ENCODE measurements around the gene CACNA2D2. TPM values are rescaled to one million over a fixed set of nuclear protein-coding genes. Genes with fewer than 3 reads are reported as not detected.

The CACNA2D2 gene
- total and polyA plus RNA-seq, 4 donors, result 0.10 to 0.19 (median 0.15) TPM

- Histone ChIP-seq H3K36me3 (ENCODE audit: control insufficient read depth in 4 of 4, insufficient read depth in 3 of 4, low read depth in 1 of 4, low read length in 3 of 4) (no peaks in the 10 kb centered on the region), H3K9me3 (ENCODE audit: control insufficient read depth in 4 of 4, low read length in 3 of 4) (no peaks in the 10 kb centered on the region), H3K27me3 (ENCODE audit: control insufficient read depth in 4 of 4, insufficient read depth in 4 of 4, low read length in 3 of 4) (no peaks in the 10 kb centered on the region), H3K4me1 (ENCODE audit: control insufficient read depth in 4 of 4, insufficient read depth in 4 of 4, low read length in 3 of 4) (no peaks in the 10 kb centered on the region), H3K4me3 (ENCODE audit: low read depth in 1 of 3, low read length in 3 of 3) (no peak overlapping the region), H3K27ac (ENCODE audit: low read depth in 1 of 2, low read length in 2 of 2) (no peak overlapping the region), H3K9ac (ENCODE audit: low read depth in 1 of 2, low read length in 2 of 2) (no peak overlapping the region)
- TF ChIP-seq MAX (IDR thresholded peaks at IDR 0.05), result no peak
- WGBS, result 73% methylated on average over 5 of the region's 5 CpGs
- DNase-seq (ENCODE audit: low spot score), result no peak
Observed at GRCh38 chr3:50425911-50426310, 77.5 kb downstream of the CACNA2D2 start.

GRCh38 chr3:50423543-50423942 is 79.9 kb downstream of the CACNA2D2 start:
- H3K27ac ChIP-seq (ENCODE audit: low read depth in 1 of 2, low read length in 2 of 2), result no peak overlapping the region
- H3K36me3 ChIP-seq (ENCODE audit: control insufficient read depth in 4 of 4, insufficient read depth in 3 of 4, low read depth in 1 of 4, low read length in 3 of 4), result no peaks in the 10 kb centered on the region
- TF ChIP-seq MAX (IDR thresholded peaks at IDR 0.05) (no peak), HNF4G (IDR thresholded peaks at IDR 0.05) (no peak), RAD21 (IDR thresholded peaks at IDR 0.05) (no peak)
- TF ChIP-seq, protein P1, sequence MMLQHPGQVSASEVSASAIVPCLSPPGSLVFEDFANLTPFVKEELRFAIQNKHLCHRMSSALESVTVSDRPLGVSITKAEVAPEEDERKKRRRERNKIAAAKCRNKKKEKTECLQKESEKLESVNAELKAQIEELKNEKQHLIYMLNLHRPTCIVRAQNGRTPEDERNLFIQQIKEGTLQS (IDR thresholded peaks at IDR 0.05), result no peak
- no peak overlapping the region for H3K9ac ChIP-seq (ENCODE audit: low read depth in 1 of 2, low read length in 2 of 2)
- WGBS, result 72% methylated on average over 7 of the region's 7 CpGs
- no peaks in the 10 kb centered on the region for H3K4me1 ChIP-seq (ENCODE audit: control insufficient read depth in 4 of 4, insufficient read depth in 4 of 4, low read length in 3 of 4)
- DNase-seq (ENCODE audit: low spot score), result no peak
- no peaks in the 10 kb centered on the region for H3K27me3 ChIP-seq (ENCODE audit: control insufficient read depth in 4 of 4, insufficient read depth in 4 of 4, low read length in 3 of 4)
- H3K9me3 ChIP-seq (ENCODE audit: control insufficient read depth in 4 of 4, low read length in 3 of 4), result no peaks in the 10 kb centered on the region
- H3K4me3 ChIP-seq (ENCODE audit: low read depth in 1 of 3, low read length in 3 of 3), result no peak overlapping the region

DNA sequence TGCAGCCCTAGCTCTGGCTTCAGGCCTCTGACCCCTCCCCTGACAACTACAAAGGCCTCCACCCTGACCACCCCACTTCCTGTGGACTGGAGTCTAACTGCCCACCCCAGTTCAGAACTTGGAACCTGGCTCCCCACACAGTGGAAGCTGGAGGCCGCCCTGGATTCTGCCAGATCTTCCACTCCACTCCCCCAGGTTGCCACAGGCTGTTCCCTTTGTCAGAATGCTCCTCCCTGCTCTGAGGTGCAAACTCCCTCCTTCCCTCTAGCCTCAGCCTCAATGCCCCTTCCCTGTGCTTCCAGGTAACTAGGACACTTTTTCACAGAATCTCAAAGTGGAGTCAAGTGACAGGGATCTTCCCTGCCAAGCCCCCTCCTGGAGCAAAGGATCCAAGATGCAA is 81.3 kb downstream of the CACNA2D2 start:
- WGBS, result 91% methylated on average over 1 of the region's 1 CpG

More for the DNA sequence above, 81.3 kb downstream of the CACNA2D2 start:
- TF ChIP-seq HNF4A (conservative IDR thresholded peaks at IDR 0.05) (no peak), SP1 (IDR thresholded peaks at IDR 0.05) (no peak), RXRA (IDR thresholded peaks at IDR 0.05) (no peak), YY1 (IDR thresholded peaks at IDR 0.05) (no peak), EGR1 (IDR thresholded peaks at IDR 0.05; ENCODE audit: low read depth in 2 of 2) (no peak), NR2F2 (IDR thresholded peaks at IDR 0.05) (no peak), HNF4G (IDR thresholded peaks at IDR 0.05) (no peak), MAX (IDR thresholded peaks at IDR 0.05) (no peak)
- TF ChIP-seq, protein P1 (IDR thresholded peaks at IDR 0.05), result no peak
- TF ChIP-seq, protein P2, sequence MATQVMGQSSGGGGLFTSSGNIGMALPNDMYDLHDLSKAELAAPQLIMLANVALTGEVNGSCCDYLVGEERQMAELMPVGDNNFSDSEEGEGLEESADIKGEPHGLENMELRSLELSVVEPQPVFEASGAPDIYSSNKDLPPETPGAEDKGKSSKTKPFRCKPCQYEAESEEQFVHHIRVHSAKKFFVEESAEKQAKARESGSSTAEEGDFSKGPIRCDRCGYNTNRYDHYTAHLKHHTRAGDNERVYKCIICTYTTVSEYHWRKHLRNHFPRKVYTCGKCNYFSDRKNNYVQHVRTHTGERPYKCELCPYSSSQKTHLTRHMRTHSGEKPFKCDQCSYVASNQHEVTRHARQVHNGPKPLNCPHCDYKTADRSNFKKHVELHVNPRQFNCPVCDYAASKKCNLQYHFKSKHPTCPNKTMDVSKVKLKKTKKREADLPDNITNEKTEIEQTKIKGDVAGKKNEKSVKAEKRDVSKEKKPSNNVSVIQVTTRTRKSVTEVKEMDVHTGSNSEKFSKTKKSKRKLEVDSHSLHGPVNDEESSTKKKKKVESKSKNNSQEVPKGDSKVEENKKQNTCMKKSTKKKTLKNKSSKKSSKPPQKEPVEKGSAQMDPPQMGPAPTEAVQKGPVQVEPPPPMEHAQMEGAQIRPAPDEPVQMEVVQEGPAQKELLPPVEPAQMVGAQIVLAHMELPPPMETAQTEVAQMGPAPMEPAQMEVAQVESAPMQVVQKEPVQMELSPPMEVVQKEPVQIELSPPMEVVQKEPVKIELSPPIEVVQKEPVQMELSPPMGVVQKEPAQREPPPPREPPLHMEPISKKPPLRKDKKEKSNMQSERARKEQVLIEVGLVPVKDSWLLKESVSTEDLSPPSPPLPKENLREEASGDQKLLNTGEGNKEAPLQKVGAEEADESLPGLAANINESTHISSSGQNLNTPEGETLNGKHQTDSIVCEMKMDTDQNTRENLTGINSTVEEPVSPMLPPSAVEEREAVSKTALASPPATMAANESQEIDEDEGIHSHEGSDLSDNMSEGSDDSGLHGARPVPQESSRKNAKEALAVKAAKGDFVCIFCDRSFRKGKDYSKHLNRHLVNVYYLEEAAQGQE (IDR thresholded peaks at IDR 0.05), result no peak
- H3K4me1 ChIP-seq (ENCODE audit: control insufficient read depth in 4 of 4, insufficient read depth in 4 of 4, low read length in 3 of 4), result no peaks in the 10 kb centered on the region
- no peak overlapping the region for H3K4me3 ChIP-seq (ENCODE audit: low read depth in 1 of 3, low read length in 3 of 3)
- no peaks in the 10 kb centered on the region for H3K36me3 ChIP-seq (ENCODE audit: control insufficient read depth in 4 of 4, insufficient read depth in 3 of 4, low read depth in 1 of 4, low read length in 3 of 4)
- no peaks in the 10 kb centered on the region for H3K27me3 ChIP-seq (ENCODE audit: control insufficient read depth in 4 of 4, insufficient read depth in 4 of 4, low read length in 3 of 4)
- no peak overlapping the region for H3K27ac ChIP-seq (ENCODE audit: low read depth in 1 of 2, low read length in 2 of 2)
- H3K9me3 ChIP-seq (ENCODE audit: control insufficient read depth in 4 of 4, low read length in 3 of 4), result no peaks in the 10 kb centered on the region
- H3K9ac ChIP-seq (ENCODE audit: low read depth in 1 of 2, low read length in 2 of 2), result no peak overlapping the region
- DNase-seq (ENCODE audit: low spot score), result no peak

Measured in liver (tissue), 9 donors.